Stimulated activated CD4-positive, alpha-beta T cell treated with anti-CD3 and anti-CD28 coated beads, Interleukin-1b, Interleukin-23, amount 100 ng/mL, for 1 hour (primary cell): ENCODE results near the gene LAMA4.

Source experiments
- DNase-seq, 2 donors: peaks; one replicate each; pipeline ENCODE4 v3.0.0-alpha.2; 2020; ENCODE audit warnings: low read depth in 2 of 2

Gene LAMA4

GRCh38 chr6:112096901-112097300 is 157.5 kb downstream of the LAMA4 start:
- no peak for DNase-seq

DNA sequence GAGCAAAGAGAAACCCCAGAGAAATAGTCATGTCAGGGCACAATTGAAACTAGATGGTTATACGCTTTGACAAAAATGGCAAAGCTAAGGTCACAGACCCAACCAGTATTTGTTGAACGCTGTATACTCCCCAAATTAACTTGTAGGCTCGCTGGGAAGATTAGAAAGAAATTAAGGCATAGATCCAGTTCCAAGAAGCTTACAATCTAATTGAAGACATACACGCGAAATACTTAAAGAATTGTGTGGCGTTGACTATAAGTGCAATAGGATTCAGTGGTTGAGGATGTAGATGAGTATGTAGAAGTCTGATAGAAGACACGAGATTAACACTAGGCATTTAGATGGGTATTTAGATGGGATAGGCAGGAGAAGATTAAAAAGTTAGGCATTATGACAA is 166.5 kb downstream of the LAMA4 start:
- no peak for DNase-seq

- peak; percentile 58 to 68 for DNase-seq
These were observed 167.0 kb downstream of the LAMA4 start, which contains the start of the genes FAM229B and TUBE1 for GRCh38 chr6:112087136-112087911. Gene FAM229B (plus strand): TSS chr6:112087591. CDS start chr6:112099284, 11,693 bp downstream. Gene TUBE1 (minus strand): TSS chr6:112087482. CDS start chr6:112087434, 48 bp downstream.

DNA sequence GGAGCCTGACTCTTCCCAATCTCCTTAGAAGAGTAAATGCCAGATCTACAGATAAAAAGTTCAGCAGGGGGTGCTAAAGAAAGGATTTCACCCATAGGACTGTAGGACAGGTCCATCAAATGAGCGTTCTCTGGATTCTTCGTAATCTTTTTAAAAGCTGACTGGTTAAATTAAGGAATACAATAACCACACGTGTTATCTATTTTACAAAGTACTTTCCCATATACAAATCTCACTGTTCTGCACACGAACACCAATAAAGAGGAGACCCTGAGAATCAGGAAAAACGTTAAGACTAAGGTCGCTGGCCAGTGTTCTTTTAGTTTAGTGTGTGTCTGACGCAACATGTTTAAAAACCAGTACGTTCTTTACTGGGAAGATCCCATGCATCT is 167.6 kb downstream of the LAMA4 start:
- no peak for DNase-seq

DNA sequence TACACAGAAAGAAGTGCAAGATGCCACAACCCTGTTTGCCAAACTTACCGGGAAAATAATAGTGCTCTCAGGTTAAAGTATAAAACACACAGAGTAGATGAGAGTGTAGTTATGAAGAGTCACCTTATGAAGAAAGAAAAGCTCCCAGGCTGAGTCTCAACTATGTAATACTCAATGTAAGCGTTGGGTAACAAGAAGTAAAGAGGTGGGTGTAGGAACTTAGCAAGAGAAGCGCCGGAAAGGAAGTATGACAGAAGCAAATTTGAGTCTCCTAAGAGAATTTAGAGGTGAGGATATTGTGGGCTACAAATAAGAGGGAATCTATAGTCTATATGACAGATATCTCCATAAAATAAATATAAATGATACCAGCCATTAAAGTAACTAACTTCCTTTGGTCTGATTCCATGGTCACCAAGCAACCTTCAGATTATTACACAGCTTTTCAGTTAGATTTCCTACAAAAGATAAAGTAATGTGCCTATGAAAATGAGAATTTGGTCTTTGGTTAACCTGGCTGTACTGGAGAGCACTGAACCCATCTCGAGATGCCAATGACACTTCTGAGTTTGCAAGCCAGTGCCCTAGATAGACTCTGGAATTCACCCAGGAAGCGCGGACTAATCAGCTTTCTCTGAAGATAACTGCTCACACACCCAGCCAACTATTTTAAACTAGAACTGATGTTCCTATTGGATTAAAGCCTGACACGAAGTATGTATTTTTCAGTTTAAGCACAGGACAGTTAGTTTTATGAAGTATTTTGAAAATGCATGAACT is 168.9 kb downstream of the LAMA4 start:
- no peak for DNase-seq

GRCh38 chr6:112081569-112081968 is 172.8 kb downstream of the LAMA4 start:
- no peak for DNase-seq

DNA sequence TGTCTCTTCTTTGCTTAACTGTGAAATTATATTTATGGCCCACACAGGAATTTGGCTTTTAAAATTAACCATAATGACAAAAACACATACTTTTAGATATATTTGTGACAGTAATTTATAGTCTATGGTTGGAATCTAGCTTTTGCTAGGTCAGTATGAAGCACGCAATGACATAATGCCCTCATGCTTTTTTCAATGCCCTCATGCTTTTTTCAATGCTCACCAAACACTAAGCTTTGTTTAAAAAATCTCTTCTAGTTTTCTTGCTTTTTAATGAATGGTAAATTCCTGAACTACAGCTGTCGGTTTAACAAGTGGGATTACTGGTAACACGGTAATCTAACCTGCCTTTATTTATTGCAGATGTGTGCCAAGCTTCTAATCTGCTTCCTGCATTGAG is 187.8 kb downstream of the LAMA4 start:
- DNase-seq: no peak

GRCh38 chr6:112065426-112065986 is 188.9 kb downstream of the LAMA4 start:
- no peak for DNase-seq

DNA sequence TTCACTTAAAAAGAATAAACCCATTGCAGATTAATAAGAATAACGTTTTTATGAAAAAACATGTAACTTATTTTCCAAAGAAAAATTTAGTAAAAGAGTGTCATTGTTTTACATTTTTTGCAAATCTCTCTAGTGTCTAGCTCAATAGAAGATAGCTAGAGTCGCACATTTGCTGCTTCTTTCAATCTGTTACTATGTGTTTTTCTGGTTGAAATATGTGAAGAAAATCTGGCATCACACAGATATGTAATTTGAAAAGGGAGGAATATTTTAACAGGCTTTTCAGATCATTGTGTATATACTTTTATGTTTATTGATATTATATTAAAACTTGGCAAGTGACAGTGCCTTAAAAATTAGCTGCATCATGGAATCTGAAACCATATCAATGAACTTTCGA is 191.4 kb downstream of the LAMA4 start:
- DNase-seq: no peak

GRCh38 chr6:112061605-112062004 is 192.8 kb downstream of the LAMA4 start:
- DNase-seq: no peak
